Osteocyte (in vitro differentiated cells): ENCODE data around the gene DHDH. TPM values are rescaled to one million over a fixed set of nuclear protein-coding genes. Genes with fewer than 3 reads are reported as not detected.

Source experiments
- DNase-seq: peaks from one replicate; pipeline ENCODE4 v3.0.0; 2021; ENCODE audit warnings: mixed read lengths; ENCODE audit not compliant: unreplicated experiment; ENCODE audit errors: extremely low spot score
- H3K27ac Mint-ChIP-seq: one replicate; pipeline ENCODE4 v1.8.0; 2021; ENCODE audit warnings: mild to moderate bottlenecking, mixed read lengths; ENCODE audit not compliant: unreplicated experiment
- H3K27me3 Mint-ChIP-seq: one replicate; pipeline ENCODE4 v1.8.0; 2021; ENCODE audit warnings: mixed read lengths; ENCODE audit not compliant: unreplicated experiment
- H3K36me3 Mint-ChIP-seq: one replicate; pipeline ENCODE4 v1.8.0; 2021; ENCODE audit warnings: mixed read lengths; ENCODE audit not compliant: unreplicated experiment
- H3K4me1 Mint-ChIP-seq: one replicate; pipeline ENCODE4 v1.8.0; 2021; ENCODE audit warnings: mixed read lengths; ENCODE audit not compliant: unreplicated experiment
- H3K4me3 Mint-ChIP-seq: one replicate; pipeline ENCODE4 v1.8.0; 2021; ENCODE audit warnings: mild to moderate bottlenecking, moderate library complexity, mixed read lengths; ENCODE audit not compliant: unreplicated experiment
- H3K9me3 Mint-ChIP-seq: one replicate; pipeline ENCODE4 v1.8.0; 2021; ENCODE audit warnings: mixed read lengths; ENCODE audit not compliant: unreplicated experiment
- CTCF ChIP-seq: fragments of 200-600 bp; sonication (generic); IDR thresholded peaks from 2 replicates; pipeline ENCODE4 v1.5.0; 2021; ENCODE audit warnings: antibody characterized with exemption, mild to moderate bottlenecking, moderate library complexity
- total RNA-seq: library from RNA; stranded (reverse); gene quantifications from 2 replicates; pipeline ENCODE4 v1.2.1, GENCODE V29; 2021

The DHDH gene
- total RNA-seq, 1 donor from 2014 or later: 0.67 TPM

- no peak for DNase-seq
- Mint-ChIP-seq H3K27me3 (no peaks in the 10 kb centered on the region), H3K9me3 (no peaks in the 10 kb centered on the region), H3K27ac (no peak overlapping the region), H3K4me1 (peaks cover 9% of the 10 kb centered on the region), H3K4me3 (no peak overlapping the region), H3K36me3 (peaks cover 19% of the 10 kb centered on the region)
- TF ChIP-seq CTCF: no peak
These were observed 53.8 kb downstream of the DHDH start for GRCh38 chr19:48987323-48987722.

DNA sequence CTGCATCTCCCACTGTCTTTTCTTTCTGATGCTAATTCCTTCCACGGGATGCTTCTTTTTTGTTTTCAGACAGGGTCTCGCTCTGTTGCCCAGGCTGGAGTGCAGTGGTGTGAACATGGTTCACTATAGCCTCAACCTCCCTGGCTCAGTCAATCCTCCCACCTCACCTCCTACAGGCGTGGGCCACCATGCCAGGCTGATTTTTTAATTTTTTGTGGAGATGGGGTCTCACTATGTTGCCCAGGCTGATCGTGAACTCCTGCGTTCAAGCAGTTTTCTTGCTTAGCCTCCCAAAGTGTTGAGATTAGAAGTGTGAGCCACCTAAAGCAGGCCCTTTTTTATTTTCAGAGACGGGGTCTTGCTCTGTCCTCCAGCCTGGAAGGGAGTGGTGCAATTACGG is 54.8 kb downstream of the DHDH start:
- Mint-ChIP-seq H3K4me1 (peaks cover 9% of the 10 kb centered on the region), H3K36me3 (peaks cover 14% of the 10 kb centered on the region), H3K27me3 (no peaks in the 10 kb centered on the region), H3K27ac (no peak overlapping the region), H3K9me3 (no peaks in the 10 kb centered on the region), H3K4me3 (no peak overlapping the region)
- DNase-seq: no peak
- TF ChIP-seq CTCF: no peak

DNA sequence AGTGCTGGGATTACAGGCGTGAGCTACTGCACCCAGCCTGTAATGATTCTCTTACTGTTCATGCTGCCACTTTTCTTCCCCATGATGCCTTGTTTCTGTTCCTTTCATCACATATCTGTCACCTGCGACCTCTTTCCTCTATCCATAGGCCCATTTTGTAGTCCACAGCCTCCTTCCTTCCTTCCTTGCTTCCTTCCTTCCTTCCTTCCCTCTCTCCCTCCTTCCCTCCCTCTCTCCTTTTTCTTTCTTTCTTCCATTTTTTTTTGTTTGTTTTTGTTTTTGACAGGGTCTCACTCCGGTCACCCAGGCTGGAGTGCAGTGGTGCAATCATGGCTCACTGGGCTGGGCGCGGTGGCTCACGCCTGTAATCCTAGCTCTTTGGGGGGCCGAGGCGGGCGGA is 55.4 kb downstream of the DHDH start:
- Mint-ChIP-seq H3K4me1 (peaks cover 11% of the 10 kb centered on the region), H3K27ac (no peak overlapping the region), H3K36me3 (peaks cover 10% of the 10 kb centered on the region), H3K9me3 (no peaks in the 10 kb centered on the region), H3K27me3 (no peaks in the 10 kb centered on the region), H3K4me3 (no peak overlapping the region)
- no peak for TF ChIP-seq CTCF
- DNase-seq: no peak

DNA sequence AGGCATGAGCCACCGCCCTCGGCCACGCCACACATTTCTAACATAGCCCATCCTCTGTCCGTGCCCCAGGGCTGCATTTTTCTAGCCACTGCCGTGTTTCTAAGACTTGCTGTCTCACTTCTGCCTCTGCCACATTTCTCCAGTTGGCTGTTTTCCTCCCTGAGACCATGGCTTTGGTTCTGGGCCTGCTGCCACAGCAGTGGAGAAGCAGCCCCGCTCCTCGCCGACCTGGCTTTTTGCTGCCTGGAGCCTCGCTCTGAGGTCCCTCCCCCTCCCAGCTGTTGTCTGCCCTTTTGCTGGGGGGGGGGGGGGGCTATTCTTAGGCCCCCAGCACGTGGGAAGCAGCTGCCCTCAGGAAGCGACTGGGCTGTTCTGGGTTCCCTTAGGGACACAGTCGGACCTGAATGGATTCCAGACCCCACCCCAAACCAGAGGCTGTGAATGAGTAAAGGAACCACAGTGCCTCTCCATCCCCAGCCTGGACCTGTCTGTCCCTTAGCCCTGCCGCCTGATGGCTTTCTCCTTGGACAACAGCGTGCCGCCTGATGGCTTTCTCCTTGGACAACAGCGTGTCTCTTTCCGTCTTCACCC is 56.3 kb downstream of the DHDH start:
- H3K9me3 Mint-ChIP-seq: no peaks in the 10 kb centered on the region
- H3K4me3 Mint-ChIP-seq: no peak overlapping the region
- DNase-seq: no peak
- no peaks in the 10 kb centered on the region for H3K27me3 Mint-ChIP-seq
- TF ChIP-seq CTCF: no peak
- H3K36me3 Mint-ChIP-seq: peaks cover 10% of the 10 kb centered on the region
- no peak overlapping the region for H3K27ac Mint-ChIP-seq
- peaks cover 19% of the 10 kb centered on the region for H3K4me1 Mint-ChIP-seq

DNA sequence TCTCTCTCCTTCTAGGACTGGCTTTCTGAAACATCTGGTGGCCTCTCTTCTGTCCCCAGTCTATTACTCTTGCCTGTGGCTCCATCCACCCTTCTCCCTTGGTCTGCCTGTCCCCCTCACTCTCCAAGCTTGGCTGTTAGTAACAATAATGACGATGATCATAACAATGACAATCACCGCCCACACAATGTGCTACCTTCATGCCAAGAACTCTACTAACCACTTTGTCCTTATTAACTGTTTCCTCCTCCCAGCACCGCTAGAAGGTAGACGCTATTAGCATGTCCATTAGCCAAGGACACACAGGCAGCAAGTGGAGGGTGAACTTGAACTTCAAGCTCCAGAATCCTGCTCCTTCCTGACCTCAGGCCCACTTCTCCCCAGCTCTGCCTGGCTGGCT is 56.9 kb downstream of the DHDH start:
- no peak for DNase-seq
- H3K9me3 Mint-ChIP-seq: no peaks in the 10 kb centered on the region
- H3K27me3 Mint-ChIP-seq: no peaks in the 10 kb centered on the region
- no peak for TF ChIP-seq CTCF
- H3K4me3 Mint-ChIP-seq: no peak overlapping the region
- H3K27ac Mint-ChIP-seq: no peak overlapping the region
- H3K36me3 Mint-ChIP-seq: peaks cover 10% of the 10 kb centered on the region
- peaks cover 25% of the 10 kb centered on the region for H3K4me1 Mint-ChIP-seq
